Ishikawa (cell line): ENCODE data around the gene RRAGD.

Source experiments
- CEBPB ChIP-seq: IDR thresholded peaks from 2 replicates; pipeline ENCODE4 v1.6.1; 2012
- CREB1 ChIP-seq: IDR thresholded peaks from 2 replicates; pipeline ENCODE4 v1.6.1; 2012; ENCODE audit warnings: low read depth
- EGR1 ChIP-seq: IDR thresholded peaks from 2 replicates; pipeline ENCODE4 v1.6.1; 2012
- EP300 ChIP-seq: IDR thresholded peaks from 2 replicates; pipeline ENCODE4 v1.6.1; 2012; ENCODE audit warnings: borderline replicate concordance
- FOXM1 ChIP-seq: IDR thresholded peaks from 2 replicates; pipeline ENCODE4 v1.6.1; 2012; ENCODE audit warnings: low read depth, borderline replicate concordance
- NFIC ChIP-seq: IDR thresholded peaks from 2 replicates; pipeline ENCODE4 v1.6.1; 2012
- RAD21 ChIP-seq: IDR thresholded peaks from 2 replicates; pipeline ENCODE4 v1.6.1; 2012; ENCODE audit warnings: low read depth
- TAF1 ChIP-seq: IDR thresholded peaks from 2 replicates; pipeline ENCODE4 v1.6.1; 2012; ENCODE audit warnings: low read depth, mild to moderate bottlenecking
- TCF12 ChIP-seq: IDR thresholded peaks from 2 replicates; pipeline ENCODE4 v1.6.1; 2012; ENCODE audit warnings: low read depth
- TEAD4 ChIP-seq: IDR thresholded peaks from 2 replicates; pipeline ENCODE4 v1.6.1; 2012
- YY1 ChIP-seq: IDR thresholded peaks from 2 replicates; pipeline ENCODE4 v1.6.1; 2012; ENCODE audit warnings: low read depth
- ZBTB7A ChIP-seq: IDR thresholded peaks from 2 replicates; pipeline ENCODE4 v1.6.1; 2012; ENCODE audit warnings: low read depth
- TF ChIP-seq, protein P1 (sequence below): IDR thresholded peaks from 2 replicates; pipeline ENCODE4 v1.6.1; 2012
- TF ChIP-seq, protein P2 (sequence below): IDR thresholded peaks from 2 replicates; pipeline ENCODE4 v1.6.1; 2012; ENCODE audit warnings: low read depth, mild to moderate bottlenecking
- TF ChIP-seq, protein P3 (sequence below): IDR thresholded peaks from 2 replicates; pipeline ENCODE4 v1.6.1; 2012

RRAGD gene

DNA sequence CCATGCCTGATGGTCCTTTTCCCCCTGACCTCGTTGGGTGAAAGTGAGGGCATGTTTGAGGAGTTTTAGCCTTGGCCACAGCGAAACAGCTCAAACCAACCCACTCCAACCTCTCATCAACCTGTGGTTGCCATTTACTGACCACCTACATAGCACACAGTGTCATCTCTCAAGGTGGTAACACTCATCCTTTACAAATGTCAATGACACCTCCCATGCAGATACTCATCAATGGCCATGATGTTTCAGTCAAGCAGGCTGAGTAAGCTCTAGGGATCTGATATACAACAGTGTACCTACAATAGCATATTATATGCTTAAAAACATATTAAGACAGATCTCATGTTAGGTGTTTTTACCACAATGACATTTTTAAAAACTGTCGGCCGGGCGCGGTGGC lies 9.3 kb downstream of the RRAGD start:
- TF ChIP-seq, protein P1, sequence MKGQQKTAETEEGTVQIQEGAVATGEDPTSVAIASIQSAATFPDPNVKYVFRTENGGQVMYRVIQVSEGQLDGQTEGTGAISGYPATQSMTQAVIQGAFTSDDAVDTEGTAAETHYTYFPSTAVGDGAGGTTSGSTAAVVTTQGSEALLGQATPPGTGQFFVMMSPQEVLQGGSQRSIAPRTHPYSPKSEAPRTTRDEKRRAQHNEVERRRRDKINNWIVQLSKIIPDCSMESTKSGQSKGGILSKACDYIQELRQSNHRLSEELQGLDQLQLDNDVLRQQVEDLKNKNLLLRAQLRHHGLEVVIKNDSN: no peak
- TF ChIP-seq, protein P2, sequence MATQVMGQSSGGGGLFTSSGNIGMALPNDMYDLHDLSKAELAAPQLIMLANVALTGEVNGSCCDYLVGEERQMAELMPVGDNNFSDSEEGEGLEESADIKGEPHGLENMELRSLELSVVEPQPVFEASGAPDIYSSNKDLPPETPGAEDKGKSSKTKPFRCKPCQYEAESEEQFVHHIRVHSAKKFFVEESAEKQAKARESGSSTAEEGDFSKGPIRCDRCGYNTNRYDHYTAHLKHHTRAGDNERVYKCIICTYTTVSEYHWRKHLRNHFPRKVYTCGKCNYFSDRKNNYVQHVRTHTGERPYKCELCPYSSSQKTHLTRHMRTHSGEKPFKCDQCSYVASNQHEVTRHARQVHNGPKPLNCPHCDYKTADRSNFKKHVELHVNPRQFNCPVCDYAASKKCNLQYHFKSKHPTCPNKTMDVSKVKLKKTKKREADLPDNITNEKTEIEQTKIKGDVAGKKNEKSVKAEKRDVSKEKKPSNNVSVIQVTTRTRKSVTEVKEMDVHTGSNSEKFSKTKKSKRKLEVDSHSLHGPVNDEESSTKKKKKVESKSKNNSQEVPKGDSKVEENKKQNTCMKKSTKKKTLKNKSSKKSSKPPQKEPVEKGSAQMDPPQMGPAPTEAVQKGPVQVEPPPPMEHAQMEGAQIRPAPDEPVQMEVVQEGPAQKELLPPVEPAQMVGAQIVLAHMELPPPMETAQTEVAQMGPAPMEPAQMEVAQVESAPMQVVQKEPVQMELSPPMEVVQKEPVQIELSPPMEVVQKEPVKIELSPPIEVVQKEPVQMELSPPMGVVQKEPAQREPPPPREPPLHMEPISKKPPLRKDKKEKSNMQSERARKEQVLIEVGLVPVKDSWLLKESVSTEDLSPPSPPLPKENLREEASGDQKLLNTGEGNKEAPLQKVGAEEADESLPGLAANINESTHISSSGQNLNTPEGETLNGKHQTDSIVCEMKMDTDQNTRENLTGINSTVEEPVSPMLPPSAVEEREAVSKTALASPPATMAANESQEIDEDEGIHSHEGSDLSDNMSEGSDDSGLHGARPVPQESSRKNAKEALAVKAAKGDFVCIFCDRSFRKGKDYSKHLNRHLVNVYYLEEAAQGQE: no peak
- TF ChIP-seq CEBPB: no peak

DNA sequence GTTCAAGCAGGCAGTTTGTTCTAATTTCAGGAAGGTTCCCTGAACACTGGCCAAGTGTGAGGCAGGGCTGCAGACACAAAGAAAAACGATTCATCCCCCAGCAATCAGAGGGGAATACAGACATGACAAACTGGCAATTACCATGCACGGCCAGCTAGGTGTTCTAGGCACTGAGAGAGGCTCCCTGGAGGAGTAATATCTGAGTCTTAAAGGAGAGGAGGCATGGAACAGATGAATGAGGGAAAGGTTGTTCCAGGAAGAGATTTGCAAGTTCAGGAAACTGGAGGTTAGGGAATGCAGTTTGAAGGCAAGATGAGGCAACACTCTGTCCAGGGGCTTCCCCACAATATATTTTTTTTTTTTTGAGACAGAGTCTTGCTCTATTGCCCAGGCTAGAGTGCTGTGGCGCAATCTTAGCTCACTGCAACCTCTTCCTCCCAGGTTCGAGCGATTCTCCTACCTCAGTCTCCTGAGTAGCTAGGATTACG lies 11.1 kb downstream of the RRAGD start:
- TF ChIP-seq RAD21 (no peak), FOXM1 (no peak), TAF1 (no peak), CREB1 (no peak), CEBPB (no peak), NFIC (no peak)
- TF ChIP-seq, protein P3, sequence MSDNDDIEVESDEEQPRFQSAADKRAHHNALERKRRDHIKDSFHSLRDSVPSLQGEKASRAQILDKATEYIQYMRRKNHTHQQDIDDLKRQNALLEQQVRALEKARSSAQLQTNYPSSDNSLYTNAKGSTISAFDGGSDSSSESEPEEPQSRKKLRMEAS: no peak
- TF ChIP-seq, protein P2: no peak

DNA sequence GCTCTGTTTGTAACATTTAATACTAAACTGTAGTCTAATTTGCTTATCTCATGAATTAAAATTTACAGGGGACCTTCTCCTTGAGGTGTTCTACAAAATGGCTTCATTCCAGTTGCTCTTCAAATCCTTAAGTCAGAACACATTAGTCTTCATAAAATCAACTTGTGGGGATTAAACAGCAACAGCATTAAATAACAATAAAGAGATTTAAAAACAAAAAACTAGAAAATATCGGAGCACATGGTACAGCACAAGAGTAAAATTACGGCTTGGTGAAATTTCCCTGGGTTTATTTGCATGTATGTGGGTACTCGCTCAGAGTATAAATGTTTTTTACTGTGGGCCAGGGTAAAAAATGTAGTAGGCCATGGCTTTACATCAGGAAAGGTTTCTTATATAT lies 12.0 kb downstream of the RRAGD start:
- TF ChIP-seq TCF12 (no peak), NFIC (no peak), TEAD4 (no peak), TAF1 (no peak), YY1 (no peak), CREB1 (no peak)

DNA sequence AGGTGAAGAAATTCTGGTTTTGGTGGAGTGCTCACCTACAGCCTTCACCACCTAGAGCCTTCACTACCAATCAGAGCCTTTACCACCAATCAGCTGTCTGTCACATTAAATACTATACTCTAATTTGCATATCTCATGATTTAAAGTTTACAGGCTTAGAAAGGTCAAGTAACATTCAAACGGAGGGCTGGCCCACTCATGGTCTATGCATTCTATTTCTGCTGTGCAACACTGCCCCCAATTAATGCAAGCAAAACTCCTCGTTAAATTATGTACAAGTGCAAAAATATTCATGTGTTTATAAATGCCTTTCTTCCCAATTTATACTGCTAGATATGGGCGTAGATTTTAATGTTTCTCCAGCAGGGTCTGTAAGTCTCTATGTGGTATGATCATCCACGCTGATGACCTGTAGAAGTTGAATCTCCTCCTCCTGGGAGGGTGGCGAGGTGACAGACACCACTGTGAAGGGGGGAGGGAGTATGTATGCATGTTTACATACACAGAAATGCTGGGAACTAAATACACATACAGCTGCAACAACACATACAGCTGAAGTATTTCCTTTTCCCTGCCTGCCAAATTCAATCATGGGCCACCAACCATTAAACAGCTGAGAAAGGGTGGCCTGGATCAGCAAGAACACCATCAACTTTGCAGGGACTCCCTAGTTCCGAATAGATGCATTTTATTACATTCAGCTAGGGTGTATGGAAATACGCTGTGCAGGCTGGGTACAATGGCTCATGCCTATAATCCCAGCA lies 13.1 kb downstream of the RRAGD start:
- TF ChIP-seq CEBPB (no peak), CREB1 (no peak), TCF12 (no peak), TAF1 (no peak), NFIC (no peak), EP300 (no peak), YY1 (no peak), ZBTB7A (no peak), TEAD4 (no peak), RAD21 (no peak), FOXM1 (no peak), EGR1 (no peak)
- TF ChIP-seq, protein P1: no peak
- TF ChIP-seq, protein P3: no peak
- TF ChIP-seq, protein P2: no peak

DNA sequence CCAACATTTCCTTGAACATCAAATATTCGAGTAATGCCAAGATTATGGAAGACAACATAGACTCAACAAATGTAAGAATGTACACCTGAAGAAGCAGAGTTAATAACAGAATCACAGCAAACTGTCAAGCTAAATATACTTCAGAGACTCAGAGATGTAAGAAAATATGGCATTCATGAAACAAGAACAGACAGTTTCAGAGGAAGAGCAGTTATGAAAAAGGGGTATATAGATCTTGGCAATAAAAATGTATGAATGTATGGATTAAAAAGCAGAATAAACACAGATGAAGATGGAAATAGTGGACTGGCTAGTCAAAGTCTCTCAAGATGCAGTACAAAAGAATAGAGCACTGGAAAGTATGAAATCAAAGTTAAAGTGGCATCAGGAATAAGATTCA lies 18.4 kb downstream of the RRAGD start:
- TF ChIP-seq FOXM1 (no peak), TEAD4 (no peak), TCF12 (no peak), EP300 (no peak), NFIC (no peak), ZBTB7A (no peak), YY1 (no peak), CEBPB (no peak), CREB1 (no peak), RAD21 (no peak), TAF1 (no peak)
